Hematopoietic multipotent progenitor cell treated with erythropoietin and hydrocortisone succinate and interleukin-3 and kit ligand, for 4 days (in vitro differentiated cells): ENCODE results near the gene KLF6.

Experiments used
- DNase-seq: peaks from one replicate; pipeline ENCODE4 v3.0.0-alpha.2; 2015

The KLF6 gene

GRCh38 chr10:3808689-3809199, 23.7 kb upstream of the KLF6 start:
- no peak for DNase-seq

DNA sequence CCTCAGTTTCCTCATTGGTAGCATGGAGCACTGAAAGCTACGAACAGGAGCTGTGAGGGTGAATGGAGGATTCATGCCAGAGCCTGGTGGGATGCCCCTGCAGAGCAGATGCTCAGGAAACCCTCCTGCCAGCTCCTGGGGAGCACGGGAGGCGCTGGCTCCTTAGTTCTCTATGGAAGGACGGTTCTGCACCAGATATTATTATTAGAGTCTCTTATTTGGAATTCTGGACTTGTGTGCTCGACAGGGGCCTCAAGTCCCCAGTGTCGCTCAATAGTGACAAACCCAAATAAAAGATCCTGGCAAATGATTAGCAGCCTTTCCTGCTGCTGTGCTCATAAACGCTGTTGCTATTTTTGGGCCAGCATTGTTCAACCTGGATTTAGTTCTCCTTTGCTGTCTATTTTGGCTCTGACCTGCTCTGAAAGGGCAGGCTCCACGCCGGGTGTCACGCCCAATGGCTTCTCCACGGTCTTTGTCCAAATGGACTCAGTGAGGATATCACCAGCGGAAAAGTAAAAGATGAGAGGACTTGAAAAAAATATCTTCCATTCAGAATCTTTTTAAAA, 23.0 kb upstream of the KLF6 start:
- DNase-seq = no peak

DNA sequence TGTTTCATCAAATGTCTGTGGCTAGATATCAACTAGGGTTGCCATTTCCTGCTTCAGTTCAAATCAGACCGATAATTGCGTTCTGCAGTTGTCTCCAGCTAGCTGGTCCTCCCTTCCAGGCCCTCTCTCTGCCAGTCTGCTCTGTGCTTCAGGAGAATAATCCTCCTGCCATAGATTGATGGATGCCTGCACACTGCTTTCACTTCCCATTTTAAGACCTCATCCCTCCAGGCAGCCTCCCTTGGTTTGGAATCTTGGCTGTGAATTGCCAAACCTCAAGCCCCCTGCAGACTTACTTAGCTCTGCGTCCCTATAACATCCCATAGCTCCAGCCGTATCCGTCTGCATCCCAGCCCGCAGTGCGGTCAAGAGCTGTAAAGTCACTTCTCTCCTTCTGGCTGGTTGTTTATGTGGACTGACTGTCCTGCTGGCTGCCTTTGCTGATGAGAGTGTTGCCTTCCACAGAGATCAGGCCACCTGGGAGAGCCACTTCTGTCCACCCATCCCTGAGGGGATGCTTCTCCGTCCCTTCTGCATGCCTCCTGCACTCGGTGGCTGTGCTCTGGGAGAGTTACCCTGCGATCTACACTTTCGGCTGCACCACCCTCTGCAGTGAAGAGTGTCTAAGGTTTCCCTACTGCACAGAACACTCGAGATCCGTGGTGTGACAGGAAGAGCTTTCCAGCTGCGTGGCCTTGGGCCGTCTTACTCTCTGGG, 22.4 kb upstream of the KLF6 start:
- no peak for DNase-seq

- no peak for DNase-seq
Observed at GRCh38 chr10:3806603-3807002, 21.6 kb upstream of the KLF6 start.

- DNase-seq = peak; percentile 68
Observed at GRCh38 chr10:3805791-3806461, 20.9 kb upstream of the KLF6 start.

GRCh38 chr10:3805201-3805790, 20.3 kb upstream of the KLF6 start:
- DNase-seq = peak; percentile 83

- peak; percentile 97 for DNase-seq
Observed at GRCh38 chr10:3803927-3804741, 19.1 kb upstream of the KLF6 start.

GRCh38 chr10:3803295-3803926, 18.4 kb upstream of the KLF6 start:
- DNase-seq = peak; percentile 56

DNA sequence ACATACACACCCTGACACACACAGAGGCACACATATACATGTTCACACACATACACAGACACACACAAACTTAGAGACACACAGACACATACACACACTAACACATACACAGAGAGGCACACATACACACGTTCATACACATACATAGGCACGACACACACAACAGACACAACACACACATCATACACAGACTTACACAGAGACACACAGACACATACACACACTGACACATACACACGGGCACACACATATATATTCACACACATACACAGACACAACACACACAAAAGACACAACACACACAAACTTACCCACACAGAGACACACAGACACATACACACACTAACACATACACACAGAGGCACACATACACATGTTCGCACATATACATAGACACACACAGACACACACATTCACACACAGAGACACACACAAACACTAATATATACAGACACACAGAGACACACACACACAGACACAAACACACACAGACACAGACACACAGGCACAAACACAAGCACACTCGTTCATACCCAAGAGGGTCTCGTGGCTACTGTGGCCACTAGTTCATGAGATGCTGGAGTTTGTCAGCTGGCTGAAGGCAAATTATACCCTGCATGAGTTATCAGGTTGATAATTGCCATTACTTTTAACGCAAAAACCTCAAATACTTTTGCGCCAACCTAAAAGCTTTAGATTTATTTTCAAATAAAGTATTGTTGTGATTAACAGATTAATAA, 17.7 kb upstream of the KLF6 start:
- DNase-seq = no peak

DNA sequence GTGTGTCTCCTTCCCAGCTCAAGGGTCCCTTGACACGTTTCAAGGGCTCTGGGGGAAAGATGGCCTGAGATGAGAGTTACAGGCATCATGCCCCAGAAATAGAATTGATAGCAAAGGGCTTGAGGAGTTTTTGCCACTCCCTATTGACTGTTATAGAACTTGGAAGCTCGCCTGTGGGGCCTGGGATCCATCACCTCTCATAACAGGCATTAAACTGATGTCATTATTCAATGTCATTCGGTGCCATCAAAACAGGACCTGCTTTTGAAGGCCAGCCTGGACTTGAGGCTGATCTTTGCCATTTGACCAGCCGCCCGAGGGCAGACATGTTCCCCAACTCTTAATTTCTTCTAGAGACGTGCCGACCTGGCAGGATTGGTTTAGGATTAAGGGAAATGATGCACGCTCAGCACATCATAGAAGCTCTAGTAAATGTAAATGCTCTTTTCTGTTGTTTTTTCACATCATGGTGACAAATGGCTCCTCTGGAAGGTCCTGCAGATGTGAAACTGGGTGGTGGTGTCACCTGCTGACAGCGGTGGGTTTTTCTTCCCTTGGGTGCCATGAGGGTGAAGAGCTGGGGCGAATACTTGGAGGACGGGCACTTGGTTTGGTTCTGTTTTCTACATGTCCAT, 16.7 kb upstream of the KLF6 start:
- DNase-seq = no peak

DNA sequence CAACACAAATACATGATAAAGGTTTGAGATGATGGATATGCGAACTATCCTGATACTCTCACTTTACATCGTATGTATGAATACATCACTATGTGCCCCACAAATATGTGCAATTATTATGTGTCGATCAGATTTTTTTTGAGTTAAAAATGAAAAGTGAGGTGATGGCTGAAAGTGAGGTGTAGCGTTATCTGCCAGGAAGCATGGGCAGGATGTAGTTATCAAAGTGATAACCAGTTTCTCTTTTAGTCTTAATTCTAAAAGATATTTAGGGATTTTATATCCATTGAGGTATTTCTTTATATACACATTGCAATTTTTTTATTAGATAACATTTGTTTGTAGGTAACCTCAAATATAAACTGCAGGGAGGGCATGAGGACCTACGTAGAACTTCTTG, 15.6 kb upstream of the KLF6 start:
- no peak for DNase-seq

GRCh38 chr10:3797750-3798149, 12.7 kb upstream of the KLF6 start:
- DNase-seq = no peak

GRCh38 chr10:3793553-3793952, 8.5 kb upstream of the KLF6 start:
- no peak for DNase-seq

DNA sequence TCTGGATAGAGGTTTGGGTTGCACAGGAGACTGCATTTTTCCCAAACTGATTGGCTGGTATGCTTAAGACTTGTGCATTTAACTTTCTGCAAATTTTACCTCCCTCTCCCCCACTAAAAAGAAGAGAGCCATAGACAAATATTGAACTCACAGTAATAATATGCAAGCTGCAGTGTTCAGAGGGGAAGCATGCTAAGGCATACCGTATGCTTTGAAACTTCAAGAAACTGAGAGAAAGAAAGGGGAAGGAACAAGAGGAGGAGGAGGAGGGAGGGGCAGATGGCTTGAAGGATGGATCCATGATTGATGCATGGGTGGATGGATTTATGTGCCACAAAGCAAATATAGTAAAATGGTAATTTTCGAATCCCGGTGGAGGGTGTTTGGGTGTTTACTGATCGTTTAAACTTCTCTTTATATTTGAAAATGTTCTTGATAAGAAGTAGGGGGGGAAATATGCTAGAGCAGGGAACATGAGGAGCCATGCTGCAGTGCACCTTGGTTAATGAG, 7.8 kb upstream of the KLF6 start:
- no peak for DNase-seq

GRCh38 chr10:3791974-3792633, 7.1 kb upstream of the KLF6 start:
- DNase-seq = no peak

DNA sequence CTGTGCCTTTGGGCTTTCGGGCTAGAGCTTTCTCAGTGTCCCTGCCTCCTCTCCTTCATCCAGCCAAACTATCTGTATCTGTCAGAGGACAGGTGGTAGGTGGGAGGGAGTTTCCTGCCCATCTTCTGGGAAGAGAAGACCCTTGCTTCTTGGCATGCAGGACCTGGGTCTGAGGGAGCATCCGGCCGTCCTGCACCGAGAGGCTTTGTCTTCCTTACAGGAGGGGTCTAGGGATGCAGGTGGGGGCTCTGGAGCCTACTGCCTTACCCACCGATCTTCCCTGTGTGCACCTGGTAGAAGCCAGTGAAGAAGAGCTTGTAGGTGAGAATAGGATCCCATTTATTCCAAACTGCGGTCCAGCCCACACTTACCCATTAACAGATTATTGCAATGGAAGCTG, 5.8 kb upstream of the KLF6 start:
- no peak for DNase-seq

- DNase-seq = no peak
Observed at GRCh38 chr10:3790272-3790671, 5.3 kb upstream of the KLF6 start.

DNA sequence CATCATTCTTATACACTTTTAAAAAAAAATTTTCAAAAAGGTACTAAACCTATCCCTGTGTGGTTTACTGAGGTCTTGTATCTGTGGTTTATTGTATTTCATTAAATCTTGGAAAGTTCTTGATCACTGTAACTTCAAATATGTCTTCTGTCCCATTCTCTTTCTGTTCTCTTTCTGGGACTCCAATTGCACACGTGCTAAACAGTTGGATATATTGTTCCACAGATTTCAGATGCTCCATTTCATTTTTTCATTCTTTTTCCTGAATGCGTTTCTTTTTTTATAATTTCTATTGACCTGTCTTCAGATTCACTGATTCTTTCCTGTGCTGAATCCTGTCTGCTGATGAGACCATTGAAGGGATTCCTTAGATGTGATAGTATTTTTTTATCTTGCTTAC, 4.6 kb upstream of the KLF6 start:
- no peak for DNase-seq

DNA sequence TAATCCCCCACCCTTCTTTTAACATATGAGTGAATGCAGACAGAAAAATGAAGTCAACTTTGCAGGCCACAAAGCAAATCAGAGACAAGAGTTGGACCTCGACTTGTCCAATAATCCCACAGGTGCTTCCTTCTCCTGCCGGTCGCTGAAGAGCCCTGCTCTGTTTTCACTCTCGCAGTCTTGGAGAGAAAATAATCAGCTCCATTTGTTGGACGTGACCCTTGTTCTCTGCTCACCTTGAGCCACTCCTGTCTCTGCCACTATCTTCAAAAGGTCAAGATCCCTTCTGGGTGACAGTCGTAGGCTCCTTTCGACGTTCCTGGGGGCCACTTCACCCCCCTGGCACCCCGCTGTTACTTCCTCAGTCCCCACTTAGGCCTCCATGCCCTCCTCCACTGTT, 2.8 kb upstream of the KLF6 start:
- DNase-seq = no peak

- DNase-seq = no peak
Observed at GRCh38 chr10:3787016-3787400, 2.0 kb upstream of the KLF6 start.
